K562 (cell line): ENCODE data around the gene GPR83. TPM values are rescaled to one million over a fixed set of nuclear protein-coding genes. Genes with fewer than 3 reads are reported as not detected.

Experiments used
- GABPA ChIP-seq: fragments of 200-800 bp; sonication (Bioruptor generic); conservative IDR thresholded peaks from 2 replicates; pipeline ENCODE4 v1.6.1; 2016; ENCODE audit warnings: low read depth, missing genetic modification characterization, missing compliant biosample characterization
- RBM34 ChIP-seq: fragments of 200-400 bp; formaldehyde crosslinking; IDR thresholded peaks from 2 replicates; pipeline ENCODE4 v1.6.1; 2018; ENCODE audit warnings: low read length, borderline replicate concordance; ENCODE audit not compliant: insufficient read depth
- ZNF407 ChIP-seq: fragments of 450-650 bp; IDR thresholded peaks from 2 replicates; pipeline ENCODE4 v1.6.1; 2016; ENCODE audit warnings: low read depth
- ZNF77 ChIP-seq: fragments of 250-450 bp; sonication (Bioruptor Pico); IDR thresholded peaks from 2 replicates; pipeline ENCODE4 v1.5.0; 2020
- polyA plus RNA-seq, 8 experiments: library from polyadenylated mRNA; depleted of rRNA in 4 of 8; stranded (reverse) in 5 of 8; unstranded in 3 of 8; fragments of >200 nt; fragmentation: Nextera tagmentation in 2 of 8; fragmentation: Illumina TruSeq in 1 of 8; extraction: Ambion mirVana in 2 of 8; extraction: Trizol in 1 of 8; gene quantifications; 2 replicates each; pipeline versions ENCODE4 v1.2.1 to v1.2.3, GENCODE V29; 2011 to 2014; ENCODE audit warnings: inconsistent platforms in 1 of 8, missing spikeins in 1 of 8
- total RNA-seq, 7 experiments: library from RNA; depleted of rRNA in 6 of 7; stranded (reverse); fragments of >200 nt in 6 of 7; fragmentation: Illumina TruSeq in 2 of 7; extraction: Trizol in 2 of 7; gene quantifications; 2 replicates each; pipeline versions ENCODE4 v1.2.1 to v1.2.3, GENCODE V29; 2011 to 2021; ENCODE audit warnings: low replicate concordance in 1 of 7
- TF ChIP-seq, protein P1 (sequence below): fragments of 450-650 bp; formaldehyde crosslinking; IDR thresholded peaks from 2 replicates; pipeline ENCODE4 v1.4.0; 2020; ENCODE audit warnings: mild to moderate bottlenecking, moderate library complexity
- TF ChIP-seq, protein P2 (sequence below), 2 experiments: fragments of 450-650 bp in 1 of 2; sonication (generic) in 1 of 2; formaldehyde crosslinking; conservative IDR thresholded peaks; 2 replicates each; pipeline versions ENCODE4 v1.4.0 to v1.8.1; 2020 to 2022; ENCODE audit warnings: mild to moderate bottlenecking in 1 of 2, missing genetic modification reagents in 1 of 2

The GPR83 gene
- total and polyA plus RNA-seq, 9 of the 15 experiments (the other 6 are each of a cell fraction or from before 2014, with no cell fraction given) = 0.03 to 0.13 (median 0.08) TPM; not detected in 2

GRCh38 chr11:94400457-94400838 is 771 bp downstream of the GPR83 start (continued):
- TF ChIP-seq ZNF407 = no peak
- peak; percentile 31 for TF ChIP-seq GABPA
- TF ChIP-seq, protein P1, sequence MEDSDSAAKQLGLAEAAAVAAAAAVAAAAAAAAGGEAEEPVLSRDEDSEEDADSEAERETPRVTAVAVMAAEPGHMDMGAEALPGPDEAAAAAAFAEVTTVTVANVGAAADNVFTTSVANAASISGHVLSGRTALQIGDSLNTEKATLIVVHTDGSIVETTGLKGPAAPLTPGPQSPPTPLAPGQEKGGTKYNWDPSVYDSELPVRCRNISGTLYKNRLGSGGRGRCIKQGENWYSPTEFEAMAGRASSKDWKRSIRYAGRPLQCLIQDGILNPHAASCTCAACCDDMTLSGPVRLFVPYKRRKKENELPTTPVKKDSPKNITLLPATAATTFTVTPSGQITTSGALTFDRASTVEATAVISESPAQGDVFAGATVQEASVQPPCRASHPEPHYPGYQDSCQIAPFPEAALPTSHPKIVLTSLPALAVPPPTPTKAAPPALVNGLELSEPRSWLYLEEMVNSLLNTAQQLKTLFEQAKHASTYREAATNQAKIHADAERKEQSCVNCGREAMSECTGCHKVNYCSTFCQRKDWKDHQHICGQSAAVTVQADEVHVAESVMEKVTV (CRISPR knock-in tag) = 0 out of 2 replicates have a peak, but pooled peaks have one; percentile 1
- TF ChIP-seq, protein P2, sequence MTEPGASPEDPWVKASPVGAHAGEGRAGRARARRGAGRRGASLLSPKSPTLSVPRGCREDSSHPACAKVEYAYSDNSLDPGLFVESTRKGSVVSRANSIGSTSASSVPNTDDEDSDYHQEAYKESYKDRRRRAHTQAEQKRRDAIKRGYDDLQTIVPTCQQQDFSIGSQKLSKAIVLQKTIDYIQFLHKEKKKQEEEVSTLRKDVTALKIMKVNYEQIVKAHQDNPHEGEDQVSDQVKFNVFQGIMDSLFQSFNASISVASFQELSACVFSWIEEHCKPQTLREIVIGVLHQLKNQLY (CRISPR knock-in tag; conservative IDR thresholded peaks at IDR 0.05) = no peak
- TF ChIP-seq ZNF77 (CRISPR knock-in tag) = no peak
- TF ChIP-seq RBM34 = no peak
